H9 (cell line): ENCODE data around the gene MMEL1. TPM values are rescaled to one million over a fixed set of nuclear protein-coding genes. Genes with fewer than 3 reads are reported as not detected.
"Not testable (repeated sequence)": the region's sequence is repeated elsewhere in the genome, so short reads cannot be mapped to it uniquely, and the experiment has no call there.

Experiments used
- DNase-seq: peaks from one replicate; pipeline ENCODE4 v3.0.0-alpha.2; 2017
- H2AFZ ChIP-seq: one replicate; pipeline ENCODE4 v1.6.1; 2013; ENCODE audit warnings: mild to moderate bottlenecking, low read length, control low read depth, moderate library complexity
- H2AK5ac ChIP-seq: 2 replicates; pipeline ENCODE4 v1.6.1; 2013; ENCODE audit warnings: low read length, control low read depth, mixed read lengths; ENCODE audit not compliant: insufficient read length
- H2BK120ac ChIP-seq: one replicate; pipeline ENCODE4 v1.6.1; 2013; ENCODE audit warnings: low read depth, mild to moderate bottlenecking, low read length, control low read depth, inconsistent platforms; ENCODE audit not compliant: poor library complexity, severe bottlenecking
- H2BK12ac ChIP-seq: 2 replicates; pipeline ENCODE4 v1.6.1; 2013; ENCODE audit warnings: low read length, control low read depth, mixed read lengths, low read depth; ENCODE audit not compliant: insufficient read length
- H2BK15ac ChIP-seq: 2 replicates; pipeline ENCODE4 v1.6.1; 2013; ENCODE audit warnings: low read depth, low read length, control low read depth
- H2BK20ac ChIP-seq: one replicate; pipeline ENCODE4 v1.6.1; 2013; ENCODE audit warnings: low read depth, mild to moderate bottlenecking, low read length, control low read depth, inconsistent platforms; ENCODE audit not compliant: poor library complexity, severe bottlenecking
- H2BK5ac ChIP-seq: 2 replicates; pipeline ENCODE4 v1.6.1; 2013; ENCODE audit warnings: low read length, control low read depth, mixed read lengths; ENCODE audit not compliant: insufficient read length
- H3K14ac ChIP-seq: 2 replicates; pipeline ENCODE4 v1.6.1; 2013; ENCODE audit warnings: low read length, control low read depth; ENCODE audit not compliant: insufficient read depth
- H3K18ac ChIP-seq: 2 replicates; pipeline ENCODE4 v1.6.1; 2013; ENCODE audit warnings: low read depth, mild to moderate bottlenecking, mixed read lengths, low read length, control low read depth; ENCODE audit not compliant: insufficient read length
- H3K23ac ChIP-seq: 2 replicates; pipeline ENCODE4 v1.6.1; 2013; ENCODE audit warnings: low read length, control low read depth, mixed read lengths, low read depth; ENCODE audit not compliant: insufficient read length
- H3K23me2 ChIP-seq: 2 replicates; pipeline ENCODE4 v1.6.1; 2013; ENCODE audit warnings: low read depth, mild to moderate bottlenecking, mixed read lengths, low read length, control low read depth; ENCODE audit not compliant: insufficient read length, poor library complexity, severe bottlenecking
- H3K27ac ChIP-seq: 2 replicates; pipeline ENCODE4 v1.5.1; 2013; ENCODE audit warnings: low read length, control low read depth, mixed read lengths, low read depth; ENCODE audit not compliant: insufficient read length
- H3K27me3 ChIP-seq: 2 replicates; pipeline ENCODE4 v1.6.1; 2013; ENCODE audit warnings: low read length, control low read depth, inconsistent platforms; ENCODE audit not compliant: insufficient read depth
- H3K4ac ChIP-seq: 2 replicates; pipeline ENCODE4 v1.6.1; 2013; ENCODE audit warnings: low read depth, mild to moderate bottlenecking, control low read depth, inconsistent platforms, low read length, moderate library complexity
- H3K4me1 ChIP-seq: 2 replicates; pipeline ENCODE4 v1.6.1; 2013; ENCODE audit warnings: low read length, control low read depth, inconsistent platforms; ENCODE audit not compliant: insufficient read depth
- H3K4me2 ChIP-seq: 2 replicates; pipeline ENCODE4 v1.6.1; 2013; ENCODE audit warnings: low read length, control low read depth, mixed read lengths; ENCODE audit not compliant: insufficient read length, insufficient read depth
- H3K56ac ChIP-seq: 2 replicates; pipeline ENCODE4 v1.6.1; 2013; ENCODE audit warnings: low read depth, mild to moderate bottlenecking, mixed read lengths, low read length, control low read depth; ENCODE audit not compliant: insufficient read length
- H3K79me1 ChIP-seq: 2 replicates; pipeline ENCODE4 v1.6.1; 2013; ENCODE audit warnings: low read depth, mild to moderate bottlenecking, moderate library complexity, low read length, control low read depth, inconsistent platforms; ENCODE audit not compliant: insufficient read depth, poor library complexity, severe bottlenecking
- H3K79me2 ChIP-seq: 2 replicates; pipeline ENCODE4 v1.6.1; 2013; ENCODE audit warnings: low read length, control low read depth, inconsistent platforms; ENCODE audit not compliant: insufficient read depth
- H3K9ac ChIP-seq: 2 replicates; pipeline ENCODE4 v1.6.1; 2013; ENCODE audit warnings: low read length, control low read depth, mixed read lengths; ENCODE audit not compliant: insufficient read length; ENCODE audit errors: extremely low read depth
- H3K9me3 ChIP-seq: one replicate; pipeline ENCODE4 v1.6.1; 2013; ENCODE audit warnings: low read depth, low read length, inconsistent platforms; ENCODE audit not compliant: control insufficient read depth
- H3T11ph ChIP-seq: one replicate; pipeline ENCODE4 v1.6.1; 2013; ENCODE audit warnings: mild to moderate bottlenecking, low read length, control low read depth, inconsistent platforms
- H4K20me1 ChIP-seq: one replicate; pipeline ENCODE4 v1.6.1; 2013; ENCODE audit not compliant: control insufficient read depth, insufficient read length, insufficient read depth
- H4K5ac ChIP-seq: 2 replicates; pipeline ENCODE4 v1.6.1; 2013; ENCODE audit warnings: low read depth, mild to moderate bottlenecking, mixed read lengths, low read length, control low read depth; ENCODE audit not compliant: insufficient read length
- H4K8ac ChIP-seq: replicated peaks from 2 replicates; pipeline ENCODE4 v1.6.1; 2013; ENCODE audit warnings: low read length, control low read depth, mixed read lengths, low read depth; ENCODE audit not compliant: insufficient read length
- H4K91ac ChIP-seq: 2 replicates; pipeline ENCODE4 v1.6.1; 2013; ENCODE audit warnings: low read depth, mild to moderate bottlenecking, moderate library complexity, mixed read lengths, low read length, control low read depth; ENCODE audit not compliant: insufficient read length
- H3K27ac Mint-ChIP-seq, 3 experiments: 2 replicates in 2 of 3; 3 replicates in 1 of 3; pipeline ENCODE4 v1.8.0; 2020 to 2021; ENCODE audit warnings: mixed read lengths in 3 of 3, mild to moderate bottlenecking in 1 of 3, moderate library complexity in 1 of 3
- H3K27me3 Mint-ChIP-seq: 2 replicates; pipeline ENCODE4 v1.8.0; 2021; ENCODE audit warnings: low read depth, mild to moderate bottlenecking, moderate library complexity, mixed read lengths
- H3K36me3 Mint-ChIP-seq, 3 experiments: 2 replicates in 2 of 3; 3 replicates in 1 of 3; pipeline ENCODE4 v1.8.0; 2020 to 2021; ENCODE audit warnings: low read depth in 3 of 3, mixed read lengths in 3 of 3; ENCODE audit not compliant: insufficient read depth in 1 of 3
- H3K4me1 Mint-ChIP-seq, 2 experiments: 2 replicates each; pipeline ENCODE4 v1.8.0; 2020; ENCODE audit warnings: mixed read lengths in 2 of 2
- H3K4me3 Mint-ChIP-seq, 2 experiments: 2 replicates in 1 of 2; 3 replicates in 1 of 2; pipeline ENCODE4 v1.8.0; 2020 to 2021; ENCODE audit warnings: mild to moderate bottlenecking in 2 of 2, mixed read lengths in 2 of 2, moderate library complexity in 1 of 2
- H3K9me3 Mint-ChIP-seq, 2 experiments: 2 replicates in 1 of 2; 3 replicates in 1 of 2; pipeline ENCODE4 v1.8.0; 2020; ENCODE audit warnings: mild to moderate bottlenecking in 2 of 2, mixed read lengths in 2 of 2, moderate library complexity in 1 of 2
- WGBS: extraction: QIAGEN DNeasy Blood & Tissue Kit; methylation state at CpG from one replicate; pipeline ENCODE4 v1.1.7; 2013; ENCODE audit warnings: missing lambda C conversion rate, low lambda C conversion rate, mixed read lengths; ENCODE audit not compliant: insufficient read length; ENCODE audit errors: extremely low coverage; 5-methylcytosine and 5-hydroxymethylcytosine counted together
- total RNA-seq: library from RNA; stranded (reverse); gene quantifications from 2 replicates; pipeline ENCODE4 v1.2.1, GENCODE V29; 2021

Gene MMEL1
- total RNA-seq, 1 experiment from 2014 or later, result 0.42 TPM

DNA sequence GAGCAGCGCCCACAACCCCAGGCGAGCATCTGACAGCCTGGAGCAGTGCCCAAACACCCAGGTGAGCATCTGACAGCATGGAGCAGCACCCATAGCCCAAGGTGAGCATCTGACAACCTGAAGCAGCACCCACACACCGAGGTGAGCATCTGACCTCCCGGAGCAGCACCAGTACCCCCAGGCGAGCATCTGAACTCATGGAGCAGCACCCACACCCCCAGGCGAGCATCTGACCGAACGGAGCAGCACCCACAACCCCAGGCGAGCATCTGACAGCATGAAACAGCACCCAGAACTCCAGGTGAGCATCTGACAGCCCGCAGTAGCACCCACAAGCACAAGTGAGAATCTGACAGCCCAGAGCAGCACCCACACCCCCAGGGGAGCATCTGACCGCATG is 38.8 kb upstream of the MMEL1 start:
- H3K79me1 ChIP-seq, H4K8ac ChIP-seq, H2BK20ac ChIP-seq, H3K4me1 Mint-ChIP-seq, H3K23ac ChIP-seq, H3K23me2 ChIP-seq, H3K4ac ChIP-seq, H2AK5ac ChIP-seq, H3K27ac ChIP-seq, H3K27me3 Mint-ChIP-seq, H4K91ac ChIP-seq, H3K27me3 ChIP-seq, H3K4me2 ChIP-seq, H3K9me3 Mint-ChIP-seq, H3K4me1 ChIP-seq, H3K4me3 Mint-ChIP-seq, H2BK12ac ChIP-seq, H3K14ac ChIP-seq, H3K56ac ChIP-seq, H2AFZ ChIP-seq, H3T11ph ChIP-seq, H2BK15ac ChIP-seq, DNase-seq, H2BK5ac ChIP-seq, H4K20me1 ChIP-seq, H3K27ac Mint-ChIP-seq, H3K9me3 ChIP-seq, H3K18ac ChIP-seq, H3K9ac ChIP-seq, H2BK120ac ChIP-seq, H4K5ac ChIP-seq, H3K79me2 ChIP-seq, H3K36me3 Mint-ChIP-seq: not testable (repeated sequence)
- WGBS, result no CpG with 5 or more reads among the region's 11 CpGs

- not testable (repeated sequence) for H3K4me1 Mint-ChIP-seq, H4K5ac ChIP-seq, H2BK20ac ChIP-seq, H3K27me3 ChIP-seq, H3K23ac ChIP-seq, H3K4me1 ChIP-seq, H3K23me2 ChIP-seq, H3K14ac ChIP-seq, H3K4ac ChIP-seq, H3K9ac ChIP-seq, H4K8ac ChIP-seq, H3T11ph ChIP-seq, H2AK5ac ChIP-seq, H2BK5ac ChIP-seq, H3K27ac ChIP-seq, H3K27ac Mint-ChIP-seq, H3K4me2 ChIP-seq, DNase-seq, H4K91ac ChIP-seq, H3K79me1 ChIP-seq, H3K4me3 Mint-ChIP-seq, H3K79me2 ChIP-seq, H4K20me1 ChIP-seq, H2BK15ac ChIP-seq, H2BK12ac ChIP-seq, H3K56ac ChIP-seq, H2BK120ac ChIP-seq, H2AFZ ChIP-seq, H3K27me3 Mint-ChIP-seq, H3K18ac ChIP-seq
- peaks cover 21% of the 10 kb centered on the region for H3K9me3 ChIP-seq
- Mint-ChIP-seq H3K36me3 (peaks cover 9 to 11% (median 11%) of the 10 kb centered on the region in 3 experiments), H3K9me3 (peaks cover 17 to 21% of the 10 kb centered on the region in 2 experiments)
- WGBS, result no CpG with 5 or more reads among the region's 8 CpGs
Observed at GRCh38 chr1:2659806-2660205, 27.0 kb upstream of the MMEL1 start.
